IPS-18c (cell line): ENCODE results near the gene IL7R.

ENCODE experiments used
- H3K4me3 ChIP-seq: 2 replicates; pipeline ENCODE4 v1.7.0; 2013; ENCODE audit warnings: low read depth, mild to moderate bottlenecking, low read length, moderate library complexity; ENCODE audit not compliant: insufficient read depth
- H3K9me3 ChIP-seq: one replicate; pipeline ENCODE4 v1.6.1; 2013; ENCODE audit warnings: mild to moderate bottlenecking, low read length, moderate library complexity; ENCODE audit not compliant: control insufficient read depth, insufficient read depth

The IL7R gene, protein sequence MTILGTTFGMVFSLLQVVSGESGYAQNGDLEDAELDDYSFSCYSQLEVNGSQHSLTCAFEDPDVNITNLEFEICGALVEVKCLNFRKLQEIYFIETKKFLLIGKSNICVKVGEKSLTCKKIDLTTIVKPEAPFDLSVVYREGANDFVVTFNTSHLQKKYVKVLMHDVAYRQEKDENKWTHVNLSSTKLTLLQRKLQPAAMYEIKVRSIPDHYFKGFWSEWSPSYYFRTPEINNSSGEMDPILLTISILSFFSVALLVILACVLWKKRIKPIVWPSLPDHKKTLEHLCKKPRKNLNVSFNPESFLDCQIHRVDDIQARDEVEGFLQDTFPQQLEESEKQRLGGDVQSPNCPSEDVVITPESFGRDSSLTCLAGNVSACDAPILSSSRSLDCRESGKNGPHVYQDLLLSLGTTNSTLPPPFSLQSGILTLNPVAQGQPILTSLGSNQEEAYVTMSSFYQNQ

DNA sequence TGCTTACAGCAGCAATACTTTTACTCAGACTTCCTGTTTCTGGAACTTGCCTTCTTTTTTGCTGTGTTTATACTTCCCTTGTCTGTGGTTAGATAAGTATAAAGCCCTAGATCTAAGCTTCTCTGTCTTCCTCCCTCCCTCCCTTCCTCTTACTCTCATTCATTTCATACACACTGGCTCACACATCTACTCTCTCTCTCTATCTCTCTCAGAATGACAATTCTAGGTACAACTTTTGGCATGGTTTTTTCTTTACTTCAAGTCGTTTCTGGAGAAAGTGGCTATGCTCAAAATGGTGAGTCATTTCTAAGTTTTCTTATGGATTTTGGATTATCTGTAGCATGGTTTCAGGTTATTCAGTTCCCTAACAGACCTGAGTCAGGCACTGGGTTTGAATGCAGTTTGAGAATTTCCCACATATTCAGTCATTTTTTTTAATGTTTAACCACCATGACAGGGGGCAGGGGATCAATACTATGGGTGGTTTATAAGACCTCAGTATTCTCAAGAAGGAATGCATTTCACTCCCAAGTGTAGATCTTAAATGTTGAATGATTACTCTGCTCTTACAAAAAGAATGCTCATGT is at the start of gene IL7R:
Gene IL7R, plus strand, starts transcription at position 127 of the 587 bp plus-strand sequence. Its CDS starts 87 bp downstream, at position 214.
- Histone ChIP-seq H3K9me3 (no peaks in the 10 kb centered on the region), H3K4me3 (no peak within 1 kb of the TSS)

DNA sequence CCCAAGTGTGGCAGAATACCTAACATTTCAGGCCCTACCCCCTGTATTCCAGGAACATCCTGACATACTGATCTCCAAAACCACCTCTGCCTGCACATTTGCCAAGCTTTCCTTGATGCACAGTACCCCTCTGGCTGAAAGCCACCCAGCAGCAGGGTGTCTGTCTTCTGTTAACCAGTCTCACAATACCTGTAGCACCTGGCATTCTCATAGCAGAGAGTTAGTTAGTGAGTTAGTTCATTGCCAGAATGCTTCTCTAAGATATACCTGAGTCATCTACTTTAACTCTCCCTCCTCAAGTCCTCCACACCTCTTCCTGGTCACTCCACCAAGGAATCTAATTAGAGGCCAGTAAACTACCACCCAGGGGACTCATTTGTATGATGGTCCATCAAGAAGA is 46.1 kb upstream of the IL7R start:
- no peaks in the 10 kb centered on the region for H3K9me3 ChIP-seq
- no peak overlapping the region for H3K4me3 ChIP-seq

DNA sequence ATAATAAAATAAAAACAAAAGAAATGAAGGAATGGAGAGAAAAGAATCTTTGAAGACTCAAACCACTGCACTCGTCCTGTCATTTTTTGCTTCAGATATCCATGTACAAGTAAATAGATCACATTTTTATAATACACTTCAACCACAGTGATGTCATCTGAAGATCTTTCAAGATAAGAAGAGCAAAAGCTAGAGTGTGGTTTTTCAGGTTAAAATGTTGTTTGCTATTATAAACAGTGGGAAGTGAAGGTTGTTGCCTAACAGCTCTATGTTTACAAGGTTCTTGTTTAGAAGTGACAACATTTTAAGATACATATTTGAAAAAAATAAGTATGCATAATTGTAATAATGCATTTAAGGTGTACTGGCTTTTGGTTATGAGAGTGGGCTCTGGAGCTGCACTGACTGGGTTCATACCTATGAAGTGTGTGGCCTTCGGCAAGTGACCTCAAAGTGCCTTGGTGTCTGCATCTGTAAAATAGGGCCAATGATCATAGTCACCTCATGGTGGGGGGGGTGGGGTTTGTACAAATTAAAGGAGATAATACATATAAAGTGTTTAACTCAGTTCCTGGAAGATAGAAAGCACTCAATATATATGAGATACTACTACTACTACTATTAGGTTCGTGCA is 45.5 kb upstream of the IL7R start:
- Histone ChIP-seq H3K9me3 (no peaks in the 10 kb centered on the region), H3K4me3 (no peak overlapping the region)

DNA sequence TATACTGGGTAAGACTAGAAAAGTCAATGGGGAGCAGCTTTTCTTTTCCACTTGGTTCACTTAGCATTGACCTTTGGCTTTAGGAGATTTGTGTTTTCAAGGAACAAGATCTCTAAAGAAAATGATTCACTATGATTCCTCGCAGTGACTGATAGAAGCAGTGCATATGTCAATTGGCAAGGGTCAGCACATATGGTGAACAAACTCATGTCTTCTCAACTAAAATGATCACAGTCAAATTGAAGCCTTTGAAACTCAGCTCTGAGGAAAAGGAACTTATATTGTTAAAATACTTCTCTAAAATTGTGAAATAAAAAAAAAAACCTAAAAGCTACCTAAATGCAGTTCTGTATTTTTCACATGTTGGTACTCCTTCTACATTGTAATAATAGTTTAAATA is 43.2 kb upstream of the IL7R start:
- no peaks in the 10 kb centered on the region for H3K9me3 ChIP-seq
- H3K4me3 ChIP-seq, result no peak overlapping the region

DNA sequence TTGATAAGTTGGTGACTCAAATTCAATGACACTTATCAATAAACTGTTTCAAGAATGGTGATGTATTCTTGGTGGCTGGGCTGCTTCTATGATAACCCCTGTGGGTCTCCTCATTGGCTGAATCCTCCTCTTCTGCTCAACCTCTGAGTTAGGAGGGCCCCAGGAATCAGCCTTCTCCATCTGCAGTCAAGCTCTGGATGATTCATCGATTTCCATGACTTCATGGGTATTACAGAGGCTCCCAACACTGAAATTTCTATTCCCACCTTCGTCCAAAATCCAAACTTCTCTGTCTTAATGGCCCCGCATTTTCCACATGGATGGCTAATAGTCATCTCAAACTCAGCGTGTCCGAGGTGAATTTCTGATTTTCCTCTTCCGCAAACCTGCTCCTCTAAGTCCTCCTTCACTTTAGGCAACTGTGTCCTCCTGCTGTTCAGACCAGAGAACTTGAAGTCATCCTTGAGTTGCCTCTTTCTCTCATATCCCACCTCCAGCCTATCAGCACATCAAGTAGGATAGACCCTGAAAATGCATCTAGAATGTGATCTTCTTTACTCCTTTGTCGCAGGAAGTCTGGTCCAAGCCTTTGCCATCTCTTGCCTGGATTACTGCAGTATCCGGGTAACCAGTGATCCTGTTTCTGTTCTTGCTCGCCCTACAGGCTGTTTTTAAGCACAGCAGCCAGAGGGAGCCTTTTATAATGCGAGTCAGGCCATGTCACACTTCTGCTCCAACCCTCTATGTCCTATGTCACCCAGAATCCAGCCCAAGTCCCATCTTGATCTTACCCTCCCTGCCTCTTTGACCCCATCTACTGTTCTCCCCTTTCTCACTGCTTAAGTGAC is 41.4 kb upstream of the IL7R start:
- Histone ChIP-seq H3K9me3 (no peaks in the 10 kb centered on the region), H3K4me3 (no peak overlapping the region)

DNA sequence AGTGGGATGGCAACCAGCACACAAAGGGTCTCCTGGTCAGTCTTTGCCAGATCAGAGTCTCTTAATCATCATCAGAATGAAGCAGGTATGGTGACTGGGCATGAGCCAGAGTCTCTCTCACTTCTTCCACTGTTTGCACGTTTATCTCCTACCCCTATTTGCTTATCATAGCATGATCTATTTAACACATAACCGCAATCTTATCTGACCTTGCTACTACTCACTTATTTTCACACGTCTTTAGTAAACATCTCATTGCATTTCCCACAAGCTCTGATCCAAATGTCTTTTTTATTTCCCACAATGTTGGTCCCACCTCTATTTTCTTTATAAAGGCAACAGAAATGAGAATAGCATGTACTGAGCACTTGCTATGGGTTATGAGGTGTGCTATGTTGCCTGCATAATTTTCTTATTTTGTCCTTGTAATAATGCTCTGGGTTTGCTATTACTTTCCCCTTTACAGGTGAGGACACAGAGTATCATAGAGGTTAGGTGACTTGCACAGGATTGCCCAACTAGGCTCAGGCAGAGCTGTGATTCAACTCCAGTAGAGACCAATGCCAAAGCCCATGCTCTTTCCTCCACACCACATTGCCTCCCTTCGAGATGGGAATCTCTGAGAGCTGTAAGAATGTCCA is 39.7 kb upstream of the IL7R start:
- H3K4me3 ChIP-seq, result no peak overlapping the region
- H3K9me3 ChIP-seq, result no peaks in the 10 kb centered on the region

DNA sequence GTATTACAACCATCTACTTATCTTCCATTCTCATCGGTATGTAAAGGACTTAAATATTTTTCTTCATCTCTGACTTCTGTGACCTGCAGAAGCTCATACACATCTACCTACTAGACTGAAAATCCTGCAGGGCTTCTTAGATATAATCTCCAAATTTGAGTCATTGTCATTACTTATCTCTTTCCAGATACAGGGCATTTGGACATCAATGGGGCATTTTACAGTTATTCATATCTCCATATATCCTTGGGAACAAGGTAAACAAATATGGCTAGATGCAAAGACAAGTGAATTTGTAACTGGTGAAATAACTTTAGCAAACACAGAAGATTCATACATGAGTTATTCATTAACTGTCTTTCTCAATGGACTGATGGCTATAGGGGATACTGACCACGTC is 37.7 kb upstream of the IL7R start:
- no peak overlapping the region for H3K4me3 ChIP-seq
- no peaks in the 10 kb centered on the region for H3K9me3 ChIP-seq

DNA sequence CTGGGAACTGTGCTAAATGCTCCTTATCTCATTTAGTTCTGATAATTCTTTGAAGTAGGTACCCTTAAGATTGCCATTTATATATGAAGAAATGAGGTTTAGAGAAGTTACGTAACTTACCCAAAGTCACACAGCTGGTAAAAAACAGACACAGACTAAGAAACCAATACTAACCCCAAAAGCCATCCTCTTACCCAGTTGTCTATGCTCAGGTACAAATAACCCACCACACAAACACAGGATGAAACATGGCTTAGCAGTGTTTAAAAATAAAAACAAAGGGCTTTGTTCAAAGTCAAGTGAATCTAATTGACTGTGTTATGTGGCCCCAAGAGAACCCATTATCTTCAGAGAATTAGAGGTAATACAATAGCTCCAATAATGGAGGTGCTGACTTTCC is 37.0 kb upstream of the IL7R start:
- Histone ChIP-seq H3K9me3 (no peaks in the 10 kb centered on the region), H3K4me3 (no peak overlapping the region)

DNA sequence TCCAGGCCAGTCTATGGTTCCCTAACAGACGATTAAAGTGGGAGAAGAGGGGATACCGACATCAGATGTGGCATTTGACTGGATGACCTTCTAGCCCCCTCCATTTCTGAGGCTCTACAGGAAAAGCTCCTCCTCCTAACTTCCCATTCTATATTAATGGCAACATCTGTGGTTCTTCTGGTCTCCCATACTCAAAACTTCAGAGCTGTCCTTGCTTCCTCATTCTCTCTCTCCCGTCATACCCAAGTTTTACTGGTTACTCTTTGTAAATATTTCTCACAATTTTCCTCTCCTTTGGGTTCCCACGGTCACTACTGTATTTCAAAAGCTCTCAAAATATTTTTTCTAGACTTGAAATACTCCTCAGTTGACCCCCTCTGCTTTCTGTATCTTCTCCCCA is 36.0 kb upstream of the IL7R start:
- Histone ChIP-seq H3K4me3 (no peak overlapping the region), H3K9me3 (no peaks in the 10 kb centered on the region)

DNA sequence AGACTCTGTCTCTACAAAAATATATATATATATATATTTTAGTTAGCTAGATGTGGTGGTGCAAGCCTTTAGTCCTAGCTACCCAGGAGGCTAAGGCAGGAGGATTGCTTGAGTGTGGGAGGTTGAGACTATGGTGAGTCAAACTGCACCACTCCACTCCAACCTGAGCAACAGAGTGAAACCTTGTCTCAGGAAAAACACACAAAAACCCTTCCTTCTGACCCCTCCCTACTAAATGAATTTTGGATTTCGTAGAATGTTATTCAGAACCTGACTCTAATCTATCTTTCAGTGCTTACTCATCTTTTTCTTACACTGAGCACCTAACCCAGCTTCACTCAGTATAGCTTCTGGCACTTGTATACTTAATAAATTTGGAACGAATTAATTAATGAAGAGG is 35.2 kb upstream of the IL7R start:
- Histone ChIP-seq H3K4me3 (no peak overlapping the region), H3K9me3 (no peaks in the 10 kb centered on the region)

DNA sequence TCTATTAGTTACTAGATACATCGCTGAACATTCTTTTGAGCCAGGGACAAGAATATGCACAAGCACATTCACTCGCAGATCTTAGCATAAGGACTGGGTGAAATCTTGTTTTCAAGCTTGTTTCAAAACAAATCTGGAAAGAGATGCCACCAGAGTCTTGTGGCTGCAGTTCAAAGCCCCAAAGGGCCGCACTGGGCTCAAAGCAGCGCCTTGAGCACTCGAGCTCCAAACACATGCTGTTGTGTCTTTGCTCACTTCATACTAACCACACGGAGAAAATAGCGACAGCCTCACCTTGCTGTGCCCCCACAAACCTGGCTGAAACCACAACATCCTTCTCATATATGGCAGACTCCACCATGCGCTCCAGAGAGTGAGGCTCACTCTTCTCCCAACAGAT is 34.2 kb upstream of the IL7R start:
- H3K4me3 ChIP-seq, result no peak overlapping the region
- H3K9me3 ChIP-seq, result no peaks in the 10 kb centered on the region

DNA sequence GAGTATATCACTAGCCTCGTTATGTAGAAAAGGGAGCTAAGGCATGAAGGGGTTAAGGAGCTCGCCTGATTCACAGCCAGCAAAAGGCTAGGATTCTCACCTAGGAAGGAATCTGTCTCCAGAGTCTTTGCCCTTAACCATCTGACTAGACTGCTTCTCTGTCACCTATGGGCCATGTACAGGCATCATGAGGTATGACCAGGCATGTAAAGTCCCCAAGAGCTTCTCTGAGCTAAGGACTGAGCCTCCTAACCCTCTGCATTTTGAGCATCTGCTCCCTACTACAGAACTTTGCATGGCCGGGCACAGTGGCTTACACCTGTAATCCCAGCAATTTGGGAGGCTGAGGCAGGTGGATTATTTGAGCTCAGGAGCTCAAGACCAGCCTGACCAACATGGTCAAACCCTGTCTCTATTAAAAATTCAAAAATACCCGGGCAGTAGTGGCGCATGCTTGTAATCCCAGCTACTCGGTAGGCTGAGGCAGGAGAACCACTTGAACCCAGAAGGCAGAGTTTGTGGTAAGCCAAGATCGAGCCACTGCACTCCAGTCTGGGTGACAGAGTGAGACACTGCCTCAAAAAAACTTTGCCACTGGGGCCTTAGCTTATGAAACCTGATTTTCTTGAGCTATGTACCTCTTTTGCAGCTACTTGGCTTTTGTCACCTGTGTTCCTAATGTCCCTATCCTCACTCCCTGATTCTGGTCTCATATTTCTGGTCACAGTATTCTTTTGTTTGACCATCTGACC is 33.2 kb upstream of the IL7R start:
- no peak overlapping the region for H3K4me3 ChIP-seq
- H3K9me3 ChIP-seq, result no peaks in the 10 kb centered on the region

DNA sequence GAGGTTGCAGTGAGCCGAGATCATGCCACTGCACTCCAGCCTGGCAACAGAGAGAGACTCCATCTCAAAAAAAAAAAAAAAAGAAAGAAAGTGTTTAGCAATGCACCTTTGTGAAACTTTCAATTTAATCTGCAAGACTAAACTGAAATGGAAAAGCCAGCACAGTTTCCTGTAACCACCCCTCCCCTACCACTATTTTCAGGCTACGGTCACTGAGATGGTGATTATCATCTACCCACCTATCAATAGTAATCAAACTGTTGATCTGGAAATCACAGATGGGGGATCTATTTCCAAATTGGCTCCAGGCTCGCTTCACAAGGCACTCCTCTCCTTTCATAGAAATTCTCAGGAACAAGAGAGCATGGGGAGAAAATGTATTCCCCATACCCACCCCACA is 30.6 kb upstream of the IL7R start:
- Histone ChIP-seq H3K4me3 (no peak overlapping the region), H3K9me3 (no peaks in the 10 kb centered on the region)

DNA sequence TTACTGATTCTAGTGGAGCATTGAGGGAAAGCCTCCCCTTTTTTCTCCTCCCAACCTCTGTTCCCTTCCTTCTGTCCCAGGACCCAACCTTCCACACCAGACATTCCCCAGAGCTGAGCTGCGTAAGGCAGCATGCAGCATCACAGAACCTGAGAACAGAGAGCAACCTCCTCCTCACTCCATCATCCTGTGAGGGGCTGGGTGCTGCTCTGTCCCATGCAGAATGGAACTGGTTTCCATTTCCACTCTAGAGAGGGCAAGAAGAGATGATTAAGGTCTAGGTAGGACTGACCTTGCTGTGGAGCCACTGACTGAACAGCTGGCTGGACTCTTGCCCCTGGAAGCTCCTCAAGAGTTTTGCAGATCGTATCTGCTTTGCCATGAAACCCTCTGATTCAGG is 30.1 kb upstream of the IL7R start:
- H3K9me3 ChIP-seq, result no peaks in the 10 kb centered on the region
- H3K4me3 ChIP-seq, result no peak overlapping the region

DNA sequence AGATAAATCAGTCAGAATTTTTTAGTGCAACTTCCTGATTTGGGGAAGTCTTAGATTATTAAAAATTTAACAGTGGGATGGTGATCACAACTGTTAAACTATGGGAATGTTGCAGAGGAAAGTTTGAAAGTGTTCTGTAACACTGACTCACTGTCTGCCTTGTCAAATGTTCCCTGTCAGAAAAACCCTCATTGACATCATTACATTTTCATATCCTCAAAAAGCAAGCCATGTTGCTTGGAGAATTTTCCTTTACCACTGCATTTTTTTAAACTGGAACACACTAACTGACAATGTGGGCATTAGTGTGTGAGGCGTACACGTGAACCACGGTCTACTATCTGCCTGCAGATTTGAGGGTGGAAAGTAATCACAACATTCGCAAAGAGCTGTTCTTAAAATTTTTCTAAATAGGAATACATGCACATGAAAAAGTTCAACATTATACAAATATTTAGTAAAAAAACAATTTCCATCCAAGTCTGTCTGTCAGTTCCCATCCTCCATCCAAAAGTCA is 28.6 kb upstream of the IL7R start:
- Histone ChIP-seq H3K9me3 (no peaks in the 10 kb centered on the region), H3K4me3 (no peak overlapping the region)

DNA sequence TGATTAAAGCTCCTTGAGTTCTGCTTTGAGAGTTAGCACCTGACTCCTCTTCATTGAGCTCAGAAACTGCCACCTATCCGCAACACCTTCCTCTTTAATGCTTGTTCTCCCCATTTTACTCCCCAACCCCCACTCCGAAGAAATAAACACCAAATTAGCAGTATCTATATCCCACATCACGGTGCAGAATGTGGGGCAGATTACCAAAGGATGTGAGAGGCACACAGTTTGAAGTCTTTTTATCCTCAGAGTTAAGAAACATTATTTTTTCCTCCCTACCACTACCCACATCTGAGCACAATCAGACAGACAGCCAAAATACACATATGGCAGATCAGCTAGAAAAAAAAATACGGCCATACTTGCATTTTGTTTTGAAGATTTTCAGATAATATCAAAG is 26.1 kb upstream of the IL7R start:
- no peak overlapping the region for H3K4me3 ChIP-seq
- H3K9me3 ChIP-seq, result no peaks in the 10 kb centered on the region
